ENCODE results near the gene GPR153. TPM values are rescaled to one million over a fixed set of nuclear protein-coding genes. Genes with fewer than 3 reads are reported as not detected.

Gene GPR153
- total and polyA plus RNA-seq, 4 donors, result 0.37 to 5.9 (median 2.7) TPM

DNA sequence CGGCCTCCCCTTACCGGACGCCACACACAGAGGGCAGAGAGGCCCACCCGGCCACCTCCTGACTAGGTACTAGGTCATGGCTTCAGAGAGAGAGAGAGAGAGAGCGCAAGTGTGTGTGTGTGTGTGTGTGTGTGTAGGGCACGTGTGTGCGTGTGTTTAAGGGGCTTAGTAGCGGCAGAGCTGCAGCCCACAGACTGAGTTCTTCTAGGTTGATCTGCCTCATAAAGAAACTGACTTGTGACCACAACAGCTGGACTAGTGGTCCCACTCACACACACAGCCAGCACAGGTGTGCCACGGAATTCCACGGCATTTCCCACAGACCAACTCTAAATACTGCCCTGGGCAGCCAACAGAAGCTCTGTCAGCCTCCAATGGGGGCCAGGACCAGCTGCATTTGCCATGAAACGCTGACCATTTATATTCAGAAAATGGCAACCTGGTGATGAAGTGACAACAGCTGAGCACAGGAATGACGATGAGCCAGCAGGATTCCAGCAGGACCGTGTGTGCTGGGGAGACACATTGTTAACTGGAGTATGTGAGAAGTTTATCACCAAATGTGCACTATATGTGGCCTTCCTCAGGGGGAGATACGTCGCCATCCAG is 38.8 kb upstream of the GPR153 start:
- Histone ChIP-seq H3K36me3 (ENCODE audit: control insufficient read depth in 4 of 4, insufficient read depth in 3 of 4, low read depth in 1 of 4, low read length in 3 of 4) (peaks cover 0 to 3% (median under 1%) of the 10 kb centered on the region in 4 donors), H3K27ac (ENCODE audit: low read depth in 1 of 2, low read length in 2 of 2) (no peak overlapping the region), H3K27me3 (ENCODE audit: control insufficient read depth in 4 of 4, insufficient read depth in 4 of 4, low read length in 3 of 4) (no peaks in the 10 kb centered on the region), H3K9me3 (ENCODE audit: control insufficient read depth in 4 of 4, low read length in 3 of 4) (peaks cover 0 to 4% (median 0%) of the 10 kb centered on the region in 4 donors), H3K4me1 (ENCODE audit: control insufficient read depth in 4 of 4, insufficient read depth in 4 of 4, low read length in 3 of 4) (no peaks in the 10 kb centered on the region), H3K9ac (ENCODE audit: low read depth in 1 of 2, low read length in 2 of 2) (no peak overlapping the region), H3K4me3 (ENCODE audit: low read depth in 1 of 3, low read length in 3 of 3) (no peak overlapping the region)
- TF ChIP-seq HNF4A (conservative IDR thresholded peaks at IDR 0.05), result no peak
- no peak for TF ChIP-seq RAD21 (IDR thresholded peaks at IDR 0.05)
- no peak for TF ChIP-seq EGR1 (IDR thresholded peaks at IDR 0.05; ENCODE audit: low read depth in 2 of 2)
- no peak for TF ChIP-seq YY1 (IDR thresholded peaks at IDR 0.05)
- no peak for TF ChIP-seq SP1 (IDR thresholded peaks at IDR 0.05)
- DNase-seq (ENCODE audit: low spot score), result no peak
- 95% methylated on average over 15 of the region's 15 CpGs for WGBS

DNA sequence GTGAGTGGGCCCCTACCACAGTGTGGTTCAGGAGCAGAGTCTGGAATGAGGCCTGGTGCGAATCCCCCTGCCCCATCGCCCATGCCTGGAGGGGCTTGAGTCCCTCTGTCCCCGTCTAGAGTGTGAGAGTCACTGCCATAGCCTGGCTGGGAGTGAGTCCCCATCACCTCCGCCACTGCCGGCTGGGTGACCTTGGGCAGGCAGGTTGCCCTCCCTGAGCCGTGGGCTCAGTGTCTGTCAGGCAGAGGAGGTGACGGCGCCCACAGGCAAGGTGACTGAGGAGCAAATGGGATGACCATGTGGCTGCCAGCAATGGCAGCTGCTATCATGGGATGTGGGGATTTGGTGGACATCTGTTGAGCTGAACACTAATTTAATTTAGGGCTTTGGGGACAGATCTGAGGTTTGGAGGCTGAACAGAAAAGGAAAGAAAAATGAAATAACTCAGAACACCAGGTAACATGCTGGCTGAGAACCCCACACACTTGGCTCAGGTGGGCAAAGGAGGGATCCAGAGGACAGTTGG is 38.1 kb upstream of the GPR153 start:
- TF ChIP-seq, protein P1, sequence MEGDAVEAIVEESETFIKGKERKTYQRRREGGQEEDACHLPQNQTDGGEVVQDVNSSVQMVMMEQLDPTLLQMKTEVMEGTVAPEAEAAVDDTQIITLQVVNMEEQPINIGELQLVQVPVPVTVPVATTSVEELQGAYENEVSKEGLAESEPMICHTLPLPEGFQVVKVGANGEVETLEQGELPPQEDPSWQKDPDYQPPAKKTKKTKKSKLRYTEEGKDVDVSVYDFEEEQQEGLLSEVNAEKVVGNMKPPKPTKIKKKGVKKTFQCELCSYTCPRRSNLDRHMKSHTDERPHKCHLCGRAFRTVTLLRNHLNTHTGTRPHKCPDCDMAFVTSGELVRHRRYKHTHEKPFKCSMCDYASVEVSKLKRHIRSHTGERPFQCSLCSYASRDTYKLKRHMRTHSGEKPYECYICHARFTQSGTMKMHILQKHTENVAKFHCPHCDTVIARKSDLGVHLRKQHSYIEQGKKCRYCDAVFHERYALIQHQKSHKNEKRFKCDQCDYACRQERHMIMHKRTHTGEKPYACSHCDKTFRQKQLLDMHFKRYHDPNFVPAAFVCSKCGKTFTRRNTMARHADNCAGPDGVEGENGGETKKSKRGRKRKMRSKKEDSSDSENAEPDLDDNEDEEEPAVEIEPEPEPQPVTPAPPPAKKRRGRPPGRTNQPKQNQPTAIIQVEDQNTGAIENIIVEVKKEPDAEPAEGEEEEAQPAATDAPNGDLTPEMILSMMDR (IDR thresholded peaks at IDR 0.05; ENCODE audit: low read depth, low read length, missing input control), result no peak
- TF ChIP-seq, protein P2, sequence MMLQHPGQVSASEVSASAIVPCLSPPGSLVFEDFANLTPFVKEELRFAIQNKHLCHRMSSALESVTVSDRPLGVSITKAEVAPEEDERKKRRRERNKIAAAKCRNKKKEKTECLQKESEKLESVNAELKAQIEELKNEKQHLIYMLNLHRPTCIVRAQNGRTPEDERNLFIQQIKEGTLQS (IDR thresholded peaks at IDR 0.05), result no peak
- TF ChIP-seq RXRA (IDR thresholded peaks at IDR 0.05) (no peak), EGR1 (IDR thresholded peaks at IDR 0.05; ENCODE audit: low read depth in 2 of 2) (no peak), HNF4G (IDR thresholded peaks at IDR 0.05) (no peak), RAD21 (IDR thresholded peaks at IDR 0.05) (no peak), TAF1 (conservative IDR thresholded peaks at IDR 0.05) (no peak), HNF4A (conservative IDR thresholded peaks at IDR 0.05) (no peak), GABPA (IDR thresholded peaks at IDR 0.05 in 1 of 2, conservative IDR thresholded peaks at IDR 0.05 in 1 of 2) (no peak), FOXA2 (IDR thresholded peaks at IDR 0.05) (no peak), NR2F2 (IDR thresholded peaks at IDR 0.05) (no peak), JUND (IDR thresholded peaks at IDR 0.05) (no peak), FOXA1 (IDR thresholded peaks at IDR 0.05) (no peak), YY1 (IDR thresholded peaks at IDR 0.05) (no peak), SP1 (IDR thresholded peaks at IDR 0.05) (no peak)
- TF ChIP-seq, protein P3, sequence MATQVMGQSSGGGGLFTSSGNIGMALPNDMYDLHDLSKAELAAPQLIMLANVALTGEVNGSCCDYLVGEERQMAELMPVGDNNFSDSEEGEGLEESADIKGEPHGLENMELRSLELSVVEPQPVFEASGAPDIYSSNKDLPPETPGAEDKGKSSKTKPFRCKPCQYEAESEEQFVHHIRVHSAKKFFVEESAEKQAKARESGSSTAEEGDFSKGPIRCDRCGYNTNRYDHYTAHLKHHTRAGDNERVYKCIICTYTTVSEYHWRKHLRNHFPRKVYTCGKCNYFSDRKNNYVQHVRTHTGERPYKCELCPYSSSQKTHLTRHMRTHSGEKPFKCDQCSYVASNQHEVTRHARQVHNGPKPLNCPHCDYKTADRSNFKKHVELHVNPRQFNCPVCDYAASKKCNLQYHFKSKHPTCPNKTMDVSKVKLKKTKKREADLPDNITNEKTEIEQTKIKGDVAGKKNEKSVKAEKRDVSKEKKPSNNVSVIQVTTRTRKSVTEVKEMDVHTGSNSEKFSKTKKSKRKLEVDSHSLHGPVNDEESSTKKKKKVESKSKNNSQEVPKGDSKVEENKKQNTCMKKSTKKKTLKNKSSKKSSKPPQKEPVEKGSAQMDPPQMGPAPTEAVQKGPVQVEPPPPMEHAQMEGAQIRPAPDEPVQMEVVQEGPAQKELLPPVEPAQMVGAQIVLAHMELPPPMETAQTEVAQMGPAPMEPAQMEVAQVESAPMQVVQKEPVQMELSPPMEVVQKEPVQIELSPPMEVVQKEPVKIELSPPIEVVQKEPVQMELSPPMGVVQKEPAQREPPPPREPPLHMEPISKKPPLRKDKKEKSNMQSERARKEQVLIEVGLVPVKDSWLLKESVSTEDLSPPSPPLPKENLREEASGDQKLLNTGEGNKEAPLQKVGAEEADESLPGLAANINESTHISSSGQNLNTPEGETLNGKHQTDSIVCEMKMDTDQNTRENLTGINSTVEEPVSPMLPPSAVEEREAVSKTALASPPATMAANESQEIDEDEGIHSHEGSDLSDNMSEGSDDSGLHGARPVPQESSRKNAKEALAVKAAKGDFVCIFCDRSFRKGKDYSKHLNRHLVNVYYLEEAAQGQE (IDR thresholded peaks at IDR 0.05), result no peak
- TF ChIP-seq, protein P4, sequence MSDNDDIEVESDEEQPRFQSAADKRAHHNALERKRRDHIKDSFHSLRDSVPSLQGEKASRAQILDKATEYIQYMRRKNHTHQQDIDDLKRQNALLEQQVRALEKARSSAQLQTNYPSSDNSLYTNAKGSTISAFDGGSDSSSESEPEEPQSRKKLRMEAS (IDR thresholded peaks at IDR 0.05), result no peak
- peaks cover 0 to 4% (median 0%) of the 10 kb centered on the region in 4 donors for H3K9me3 ChIP-seq (ENCODE audit: control insufficient read depth in 4 of 4, low read length in 3 of 4)
- H3K4me1 ChIP-seq (ENCODE audit: control insufficient read depth in 4 of 4, insufficient read depth in 4 of 4, low read length in 3 of 4), result no peaks in the 10 kb centered on the region
- no peak overlapping the region for H3K4me3 ChIP-seq (ENCODE audit: low read depth in 1 of 3, low read length in 3 of 3)
- H3K27me3 ChIP-seq (ENCODE audit: control insufficient read depth in 4 of 4, insufficient read depth in 4 of 4, low read length in 3 of 4), result no peaks in the 10 kb centered on the region
- peaks cover 0 to 7% (median 3%) of the 10 kb centered on the region in 4 donors for H3K36me3 ChIP-seq (ENCODE audit: control insufficient read depth in 4 of 4, insufficient read depth in 3 of 4, low read depth in 1 of 4, low read length in 3 of 4)
- DNase-seq (ENCODE audit: low spot score), result no peak
- H3K27ac ChIP-seq (ENCODE audit: low read depth in 1 of 2, low read length in 2 of 2), result no peak overlapping the region
- 97% methylated on average over 8 of the region's 8 CpGs for WGBS
- no peak overlapping the region for H3K9ac ChIP-seq (ENCODE audit: low read depth in 1 of 2, low read length in 2 of 2)

Measured in liver (tissue), 9 donors.